H9 (cell line): ENCODE data around the gene UPK3B. TPM values are rescaled to one million over a fixed set of nuclear protein-coding genes. Genes with fewer than 3 reads are reported as not detected.
"Not testable (repeated sequence)": the region's sequence is repeated elsewhere in the genome, so short reads cannot be mapped to it uniquely, and the experiment has no call there.

ENCODE experiments used
- DNase-seq: peaks from one replicate; pipeline ENCODE4 v3.0.0-alpha.2; 2017
- H2AFZ ChIP-seq: one replicate; pipeline ENCODE4 v1.6.1; 2013; ENCODE audit warnings: mild to moderate bottlenecking, low read length, control low read depth, moderate library complexity
- H2AK5ac ChIP-seq: 2 replicates; pipeline ENCODE4 v1.6.1; 2013; ENCODE audit warnings: low read length, control low read depth, mixed read lengths; ENCODE audit not compliant: insufficient read length
- H2BK120ac ChIP-seq: one replicate; pipeline ENCODE4 v1.6.1; 2013; ENCODE audit warnings: low read depth, mild to moderate bottlenecking, low read length, control low read depth, inconsistent platforms; ENCODE audit not compliant: poor library complexity, severe bottlenecking
- H2BK12ac ChIP-seq: 2 replicates; pipeline ENCODE4 v1.6.1; 2013; ENCODE audit warnings: low read length, control low read depth, mixed read lengths, low read depth; ENCODE audit not compliant: insufficient read length
- H2BK15ac ChIP-seq: 2 replicates; pipeline ENCODE4 v1.6.1; 2013; ENCODE audit warnings: low read depth, low read length, control low read depth
- H2BK20ac ChIP-seq: one replicate; pipeline ENCODE4 v1.6.1; 2013; ENCODE audit warnings: low read depth, mild to moderate bottlenecking, low read length, control low read depth, inconsistent platforms; ENCODE audit not compliant: poor library complexity, severe bottlenecking
- H2BK5ac ChIP-seq: 2 replicates; pipeline ENCODE4 v1.6.1; 2013; ENCODE audit warnings: low read length, control low read depth, mixed read lengths; ENCODE audit not compliant: insufficient read length
- H3K14ac ChIP-seq: 2 replicates; pipeline ENCODE4 v1.6.1; 2013; ENCODE audit warnings: low read length, control low read depth; ENCODE audit not compliant: insufficient read depth
- H3K18ac ChIP-seq: 2 replicates; pipeline ENCODE4 v1.6.1; 2013; ENCODE audit warnings: low read depth, mild to moderate bottlenecking, mixed read lengths, low read length, control low read depth; ENCODE audit not compliant: insufficient read length
- H3K23ac ChIP-seq: 2 replicates; pipeline ENCODE4 v1.6.1; 2013; ENCODE audit warnings: low read length, control low read depth, mixed read lengths, low read depth; ENCODE audit not compliant: insufficient read length
- H3K23me2 ChIP-seq: 2 replicates; pipeline ENCODE4 v1.6.1; 2013; ENCODE audit warnings: low read depth, mild to moderate bottlenecking, mixed read lengths, low read length, control low read depth; ENCODE audit not compliant: insufficient read length, poor library complexity, severe bottlenecking
- H3K27ac ChIP-seq: 2 replicates; pipeline ENCODE4 v1.5.1; 2013; ENCODE audit warnings: low read length, control low read depth, mixed read lengths, low read depth; ENCODE audit not compliant: insufficient read length
- H3K27me3 ChIP-seq: 2 replicates; pipeline ENCODE4 v1.6.1; 2013; ENCODE audit warnings: low read length, control low read depth, inconsistent platforms; ENCODE audit not compliant: insufficient read depth
- H3K4ac ChIP-seq: 2 replicates; pipeline ENCODE4 v1.6.1; 2013; ENCODE audit warnings: low read depth, mild to moderate bottlenecking, control low read depth, inconsistent platforms, low read length, moderate library complexity
- H3K4me1 ChIP-seq: 2 replicates; pipeline ENCODE4 v1.6.1; 2013; ENCODE audit warnings: low read length, control low read depth, inconsistent platforms; ENCODE audit not compliant: insufficient read depth
- H3K4me2 ChIP-seq: 2 replicates; pipeline ENCODE4 v1.6.1; 2013; ENCODE audit warnings: low read length, control low read depth, mixed read lengths; ENCODE audit not compliant: insufficient read length, insufficient read depth
- H3K56ac ChIP-seq: 2 replicates; pipeline ENCODE4 v1.6.1; 2013; ENCODE audit warnings: low read depth, mild to moderate bottlenecking, mixed read lengths, low read length, control low read depth; ENCODE audit not compliant: insufficient read length
- H3K79me1 ChIP-seq: 2 replicates; pipeline ENCODE4 v1.6.1; 2013; ENCODE audit warnings: low read depth, mild to moderate bottlenecking, moderate library complexity, low read length, control low read depth, inconsistent platforms; ENCODE audit not compliant: insufficient read depth, poor library complexity, severe bottlenecking
- H3K79me2 ChIP-seq: 2 replicates; pipeline ENCODE4 v1.6.1; 2013; ENCODE audit warnings: low read length, control low read depth, inconsistent platforms; ENCODE audit not compliant: insufficient read depth
- H3K9ac ChIP-seq: 2 replicates; pipeline ENCODE4 v1.6.1; 2013; ENCODE audit warnings: low read length, control low read depth, mixed read lengths; ENCODE audit not compliant: insufficient read length; ENCODE audit errors: extremely low read depth
- H3K9me3 ChIP-seq: one replicate; pipeline ENCODE4 v1.6.1; 2013; ENCODE audit warnings: low read depth, low read length, inconsistent platforms; ENCODE audit not compliant: control insufficient read depth
- H3T11ph ChIP-seq: one replicate; pipeline ENCODE4 v1.6.1; 2013; ENCODE audit warnings: mild to moderate bottlenecking, low read length, control low read depth, inconsistent platforms
- H4K20me1 ChIP-seq: one replicate; pipeline ENCODE4 v1.6.1; 2013; ENCODE audit not compliant: control insufficient read depth, insufficient read length, insufficient read depth
- H4K5ac ChIP-seq: 2 replicates; pipeline ENCODE4 v1.6.1; 2013; ENCODE audit warnings: low read depth, mild to moderate bottlenecking, mixed read lengths, low read length, control low read depth; ENCODE audit not compliant: insufficient read length
- H4K8ac ChIP-seq: replicated peaks from 2 replicates; pipeline ENCODE4 v1.6.1; 2013; ENCODE audit warnings: low read length, control low read depth, mixed read lengths, low read depth; ENCODE audit not compliant: insufficient read length
- H4K91ac ChIP-seq: 2 replicates; pipeline ENCODE4 v1.6.1; 2013; ENCODE audit warnings: low read depth, mild to moderate bottlenecking, moderate library complexity, mixed read lengths, low read length, control low read depth; ENCODE audit not compliant: insufficient read length
- H3K27ac Mint-ChIP-seq, 3 experiments: 2 replicates in 2 of 3; 3 replicates in 1 of 3; pipeline ENCODE4 v1.8.0; 2020 to 2021; ENCODE audit warnings: mixed read lengths in 3 of 3, mild to moderate bottlenecking in 1 of 3, moderate library complexity in 1 of 3
- H3K27me3 Mint-ChIP-seq: 2 replicates; pipeline ENCODE4 v1.8.0; 2021; ENCODE audit warnings: low read depth, mild to moderate bottlenecking, moderate library complexity, mixed read lengths
- H3K36me3 Mint-ChIP-seq, 3 experiments: 2 replicates in 2 of 3; 3 replicates in 1 of 3; pipeline ENCODE4 v1.8.0; 2020 to 2021; ENCODE audit warnings: low read depth in 3 of 3, mixed read lengths in 3 of 3; ENCODE audit not compliant: insufficient read depth in 1 of 3
- H3K4me1 Mint-ChIP-seq, 2 experiments: 2 replicates each; pipeline ENCODE4 v1.8.0; 2020; ENCODE audit warnings: mixed read lengths in 2 of 2
- H3K4me3 Mint-ChIP-seq, 2 experiments: 2 replicates in 1 of 2; 3 replicates in 1 of 2; pipeline ENCODE4 v1.8.0; 2020 to 2021; ENCODE audit warnings: mild to moderate bottlenecking in 2 of 2, mixed read lengths in 2 of 2, moderate library complexity in 1 of 2
- H3K9me3 Mint-ChIP-seq, 2 experiments: 2 replicates in 1 of 2; 3 replicates in 1 of 2; pipeline ENCODE4 v1.8.0; 2020; ENCODE audit warnings: mild to moderate bottlenecking in 2 of 2, mixed read lengths in 2 of 2, moderate library complexity in 1 of 2
- WGBS: extraction: QIAGEN DNeasy Blood & Tissue Kit; methylation state at CpG from one replicate; pipeline ENCODE4 v1.1.7; 2013; ENCODE audit warnings: missing lambda C conversion rate, low lambda C conversion rate, mixed read lengths; ENCODE audit not compliant: insufficient read length; ENCODE audit errors: extremely low coverage; 5-methylcytosine and 5-hydroxymethylcytosine counted together
- total RNA-seq: library from RNA; stranded (reverse); gene quantifications from 2 replicates; pipeline ENCODE4 v1.2.1, GENCODE V29; 2021

UPK3B gene
- total RNA-seq, 1 experiment from 2014 or later = 3.5 TPM

DNA sequence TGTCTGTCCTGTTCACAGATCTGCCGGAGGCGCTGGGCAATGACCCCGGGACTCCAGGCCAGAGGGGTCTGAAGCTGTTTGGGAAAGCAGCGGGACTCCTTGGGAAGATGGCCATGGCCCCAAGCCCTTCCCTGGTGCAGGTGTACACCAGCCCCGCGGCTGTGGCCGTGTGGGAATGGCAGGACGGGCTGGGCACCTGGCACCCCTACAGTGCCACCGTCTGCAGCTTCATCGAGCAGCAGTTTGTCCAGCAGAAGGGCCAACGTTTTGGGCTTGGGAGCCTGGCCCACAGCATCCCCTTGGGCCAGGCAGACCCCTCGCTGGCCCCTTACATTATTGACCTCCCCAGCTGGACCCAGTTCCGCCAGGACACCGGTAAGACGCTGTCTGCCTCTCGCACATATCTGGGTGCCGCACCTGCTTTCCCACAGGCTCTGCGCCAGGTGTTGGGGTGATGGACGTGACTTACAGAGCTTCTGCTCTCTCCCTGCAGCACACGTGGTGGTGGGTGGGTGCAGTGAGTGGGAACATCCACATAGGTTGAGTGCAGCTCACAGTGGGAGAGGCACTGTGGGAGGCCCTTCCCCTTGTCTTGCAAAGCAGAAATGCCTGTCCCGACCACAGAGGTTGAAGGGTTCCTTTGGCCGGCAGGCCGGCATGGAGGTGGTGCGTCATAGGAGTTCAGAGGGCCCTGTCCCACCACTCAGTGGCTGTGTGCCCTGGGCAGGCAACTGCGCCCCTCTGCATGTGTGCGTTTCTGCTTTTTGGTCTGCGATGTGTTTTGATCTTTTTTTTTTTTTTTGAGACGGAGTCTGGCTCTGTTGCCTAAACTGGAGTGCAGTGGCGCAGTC, 29.7 kb upstream of the UPK3B start:
- H3K56ac ChIP-seq, H3K4me3 Mint-ChIP-seq, H3K14ac ChIP-seq, H2BK12ac ChIP-seq, H3K4ac ChIP-seq, H2BK20ac ChIP-seq, H4K20me1 ChIP-seq, DNase-seq, H3K23ac ChIP-seq, H3K27ac Mint-ChIP-seq, H3K79me1 ChIP-seq, H3K27ac ChIP-seq, H4K8ac ChIP-seq, H3K9me3 ChIP-seq, H3K9me3 Mint-ChIP-seq, H3K18ac ChIP-seq, H2AFZ ChIP-seq, H2BK5ac ChIP-seq, H2BK120ac ChIP-seq, H3K27me3 Mint-ChIP-seq, H3K4me2 ChIP-seq, H2BK15ac ChIP-seq, H3K23me2 ChIP-seq, H4K91ac ChIP-seq, H3T11ph ChIP-seq, H3K27me3 ChIP-seq, H3K79me2 ChIP-seq, H4K5ac ChIP-seq, H2AK5ac ChIP-seq, H3K4me1 Mint-ChIP-seq, H3K9ac ChIP-seq, H3K4me1 ChIP-seq: not testable (repeated sequence)
- H3K36me3 Mint-ChIP-seq = peaks cover 10 to 18% (median 17%) of the 10 kb centered on the region in 3 experiments; a peak in 6 of 7 replicates
- no CpG with 5 or more reads among the region's 29 CpGs for WGBS

DNA sequence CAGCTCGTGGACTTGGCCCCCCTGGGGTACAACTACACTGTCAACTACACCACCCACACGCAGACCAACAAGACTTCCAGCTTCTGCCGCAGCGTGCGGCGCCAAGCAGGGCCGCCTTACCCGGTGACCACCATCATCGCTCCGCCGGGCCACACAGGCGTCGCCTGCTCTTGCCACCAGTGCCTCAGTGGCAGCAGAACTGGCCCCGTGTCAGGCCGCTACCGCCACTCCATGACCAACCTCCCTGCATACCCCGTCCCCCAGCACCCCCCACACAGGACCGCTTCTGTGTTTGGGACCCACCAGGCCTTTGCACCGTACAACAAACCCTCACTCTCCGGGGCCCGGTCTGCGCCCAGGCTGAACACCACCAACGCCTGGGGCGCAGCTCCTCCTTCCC, 27.7 kb upstream of the UPK3B start:
- H3K4me1 ChIP-seq, H3K4me1 Mint-ChIP-seq, H4K91ac ChIP-seq, H3K9ac ChIP-seq, H3K79me1 ChIP-seq, H2BK120ac ChIP-seq, H4K8ac ChIP-seq, H2AFZ ChIP-seq, H3K4ac ChIP-seq, H3K4me2 ChIP-seq, H3T11ph ChIP-seq, H2BK15ac ChIP-seq, H3K23ac ChIP-seq, H3K27me3 ChIP-seq, H2BK12ac ChIP-seq, H2AK5ac ChIP-seq, H3K56ac ChIP-seq, H3K23me2 ChIP-seq, H2BK20ac ChIP-seq, H3K27ac ChIP-seq, H2BK5ac ChIP-seq, H4K20me1 ChIP-seq, H3K4me3 Mint-ChIP-seq, H3K14ac ChIP-seq, DNase-seq, H3K79me2 ChIP-seq, H4K5ac ChIP-seq, H3K9me3 Mint-ChIP-seq, H3K27me3 Mint-ChIP-seq, H3K18ac ChIP-seq, H3K9me3 ChIP-seq: not testable (repeated sequence)
- H3K36me3 Mint-ChIP-seq = peaks cover 10 to 18% (median 15%) of the 10 kb centered on the region in 3 experiments; a peak in 6 of 7 replicates
- H3K27ac Mint-ChIP-seq = peak overlapping the region in 1 of 3 experiments; percentile 39; a peak in 1 of 7 replicates
- no CpG with 5 or more reads among the region's 24 CpGs for WGBS
